ENCODE measurements around the gene RGS7BP. TPM values are rescaled to one million over a fixed set of nuclear protein-coding genes. Genes with fewer than 3 reads are reported as not detected.

The RGS7BP gene
- total and polyA plus RNA-seq, 2 experiments from 2014 or later = 3.3 to 5.4 TPM

DNA sequence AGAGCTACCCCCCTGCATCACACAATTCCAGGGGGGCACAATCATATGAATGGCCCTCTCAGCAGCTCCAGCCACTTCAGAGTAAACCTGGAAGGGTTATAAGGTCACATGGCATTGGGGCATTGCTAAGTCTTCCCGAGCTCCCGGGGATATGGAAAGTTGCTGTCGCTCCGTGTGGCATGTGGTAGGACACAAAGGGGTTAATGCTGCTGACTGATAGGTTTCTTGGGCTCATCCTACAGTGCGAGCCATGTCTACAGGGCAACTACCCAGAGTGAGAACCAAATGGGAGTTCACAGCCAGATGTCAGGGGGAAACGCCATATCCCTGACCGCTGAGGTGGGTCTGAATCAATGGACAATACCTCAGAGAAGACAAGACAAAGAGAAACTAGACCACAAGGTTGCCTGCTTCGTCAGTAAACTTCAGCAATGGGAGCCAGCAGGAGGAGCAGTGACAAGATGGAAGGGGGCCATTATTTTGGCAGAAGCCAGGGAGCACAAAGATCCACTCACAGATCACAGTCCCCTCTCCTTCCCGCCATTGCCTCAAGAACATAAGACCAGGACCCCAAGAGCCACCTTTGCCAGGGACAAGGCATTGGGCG, 132.1 kb downstream of the RGS7BP start:
- ATAC-seq (peak; percentile 88), DNase-seq (ENCODE audit: low spot score) (peak; percentile 46)
- Mint-ChIP-seq H3K4me1 (peaks cover 9% of the 10 kb centered on the region), H3K27ac (no peak overlapping the region), H3K36me3 (ENCODE audit: low read depth) (no peaks in the 10 kb centered on the region), H3K27me3 (ENCODE audit: insufficient read depth, low read depth, poor library complexity) (peaks cover 4% of the 10 kb centered on the region), H3K4me3 (no peak overlapping the region), H3K9me3 (no peaks in the 10 kb centered on the region)
- no peaks in the 10 kb centered on the region for H3F3A ChIP-seq (replicated peaks; ENCODE audit: low read depth)
- no peak overlapping the region for H3K4me3 ChIP-seq
- H3K4me2 ChIP-seq = no peak overlapping the region
- H2AFZ ChIP-seq = peak overlapping the region; percentile 90
- no peaks in the 10 kb centered on the region for H3K36me3 ChIP-seq (ENCODE audit: insufficient read depth)
- TF ChIP-seq CREB1 (CRISPR knock-in tag; IDR thresholded peaks at IDR 0.05; ENCODE audit: low read depth) (no peak), POLR2AphosphoS5 (IDR thresholded peaks at IDR 0.05; ENCODE audit: low read depth) (no peak), NANOG (IDR thresholded peaks at IDR 0.05; ENCODE audit: borderline replicate concordance) (no peak), ZNF114 (CRISPR knock-in tag; IDR thresholded peaks at IDR 0.05) (no peak), EZH2 (IDR thresholded peaks at IDR 0.05; ENCODE audit: low read depth, unreplicated experiment) (no peak), CTCF (conservative IDR thresholded peaks at IDR 0.05; ENCODE audit: low read depth in 2 of 2) (peak; percentile 36 to 69; a peak in 3 of 4 replicates)
- TF ChIP-seq, protein P1, sequence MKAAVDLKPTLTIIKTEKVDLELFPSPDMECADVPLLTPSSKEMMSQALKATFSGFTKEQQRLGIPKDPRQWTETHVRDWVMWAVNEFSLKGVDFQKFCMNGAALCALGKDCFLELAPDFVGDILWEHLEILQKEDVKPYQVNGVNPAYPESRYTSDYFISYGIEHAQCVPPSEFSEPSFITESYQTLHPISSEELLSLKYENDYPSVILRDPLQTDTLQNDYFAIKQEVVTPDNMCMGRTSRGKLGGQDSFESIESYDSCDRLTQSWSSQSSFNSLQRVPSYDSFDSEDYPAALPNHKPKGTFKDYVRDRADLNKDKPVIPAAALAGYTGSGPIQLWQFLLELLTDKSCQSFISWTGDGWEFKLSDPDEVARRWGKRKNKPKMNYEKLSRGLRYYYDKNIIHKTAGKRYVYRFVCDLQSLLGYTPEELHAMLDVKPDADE (IDR thresholded peaks at IDR 0.05) = no peak
- H3K27me3 ChIP-seq (ENCODE audit: insufficient read depth) = no peaks in the 10 kb centered on the region
- H3K79me2 ChIP-seq (replicated peaks; ENCODE audit: insufficient read depth) = no peaks in the 10 kb centered on the region
- H3K4me1 ChIP-seq (ENCODE audit: insufficient read depth) = peaks cover 8% of the 10 kb centered on the region
- H3K9me2 ChIP-seq (ENCODE audit: insufficient read depth) = no peaks in the 10 kb centered on the region
- H3K27ac ChIP-seq (ENCODE audit: low read depth) = no peak overlapping the region
- no peaks in the 10 kb centered on the region for H4K20me1 ChIP-seq (replicated peaks; ENCODE audit: insufficient read depth)

DNA sequence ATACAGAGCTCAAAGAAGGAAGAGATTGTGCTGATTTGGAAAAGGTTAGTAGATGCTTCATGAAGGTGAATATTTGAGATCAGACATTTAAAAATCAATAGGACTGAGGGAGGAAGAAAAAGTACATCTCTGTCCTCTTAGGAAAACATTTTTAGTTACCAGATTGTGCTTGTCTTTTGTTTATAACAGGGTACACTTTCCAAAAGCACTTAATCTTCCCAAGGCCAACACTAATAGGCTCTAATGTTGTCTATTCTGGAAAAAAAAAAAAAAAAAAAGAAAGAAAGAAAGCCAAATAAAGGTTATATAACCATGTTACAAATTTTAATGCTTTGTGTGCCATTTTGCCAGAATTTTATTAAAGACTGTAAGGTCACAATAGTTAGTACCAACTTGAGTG, 139.0 kb downstream of the RGS7BP start:
- Mint-ChIP-seq H3K27ac (no peak overlapping the region), H3K4me3 (no peak overlapping the region), H3K9me3 (no peaks in the 10 kb centered on the region; the same call in 2 of the 3 replicates), H3K4me1 (peaks cover 14% of the 10 kb centered on the region), H3K27me3 (ENCODE audit: insufficient read depth, low read depth, poor library complexity) (peaks cover 3% of the 10 kb centered on the region), H3K36me3 (ENCODE audit: low read depth) (peaks cover 3% of the 10 kb centered on the region; the same call in 1 of the 3 replicates)
- H3K4me3 ChIP-seq = no peak overlapping the region
- no peaks in the 10 kb centered on the region for H3K27me3 ChIP-seq (ENCODE audit: insufficient read depth)
- 0 out of 2 replicates have a peak overlapping the region, but pooled peaks have one; percentile 7 for H2AFZ ChIP-seq
- H3K36me3 ChIP-seq (ENCODE audit: insufficient read depth) = no peaks in the 10 kb centered on the region
- DNase-seq (ENCODE audit: low spot score) (no peak), ATAC-seq (no peak)
- no peaks in the 10 kb centered on the region for H4K20me1 ChIP-seq (replicated peaks; ENCODE audit: insufficient read depth)
- H3F3A ChIP-seq (replicated peaks; ENCODE audit: low read depth) = no peaks in the 10 kb centered on the region
- H3K9me2 ChIP-seq (ENCODE audit: insufficient read depth) = 0 out of 2 replicates have a peak, but pooled peaks cover 3% of the 10 kb centered on the region
- H3K4me1 ChIP-seq (ENCODE audit: insufficient read depth) = peaks cover 7% of the 10 kb centered on the region; the same call in 1 of the 2 replicates
- TF ChIP-seq POLR2AphosphoS5 (IDR thresholded peaks at IDR 0.05; ENCODE audit: low read depth) = no peak
- no peak for TF ChIP-seq NANOG (IDR thresholded peaks at IDR 0.05; ENCODE audit: borderline replicate concordance)
- TF ChIP-seq JUNB (IDR thresholded peaks at IDR 0.05; ENCODE audit: unreplicated experiment) = no peak
- no peak for TF ChIP-seq ZNF331 (CRISPR knock-in tag; IDR thresholded peaks at IDR 0.05; ENCODE audit: low read depth)
- no peak for TF ChIP-seq REST (IDR thresholded peaks at IDR 0.05; ENCODE audit: unreplicated experiment)
- TF ChIP-seq EZH2phosphoT487 (IDR thresholded peaks at IDR 0.05; ENCODE audit: unreplicated experiment) = no peak
- TF ChIP-seq STAT1 (IDR thresholded peaks at IDR 0.05; ENCODE audit: unreplicated experiment) = no peak
- H3K27ac ChIP-seq (ENCODE audit: low read depth) = no peak overlapping the region
- no peak overlapping the region for H3K4me2 ChIP-seq
- H3K79me2 ChIP-seq (replicated peaks; ENCODE audit: insufficient read depth) = no peaks in the 10 kb centered on the region

Data from GM23338 (cell line).